ENCODE measurements around the gene TMEM185A.

GRCh38 chrX:149567621-149568417 is 63.8 kb downstream of the TMEM185A start:
- TF ChIP-seq CTCF (conservative IDR thresholded peaks at IDR 0.05; ENCODE audit: low read length) = no peak
- TF ChIP-seq EZH2phosphoT487 (IDR thresholded peaks at IDR 0.05; ENCODE audit: borderline replicate concordance, low read depth, low read length) = no peak

Measured in OCI-LY7 (cell line).